ENCODE results near the gene SPECC1L. TPM values are rescaled to one million over a fixed set of nuclear protein-coding genes. Genes with fewer than 3 reads are reported as not detected.
A peak's percentile ranks its signal among the peaks of the same experiment; 100 is the strongest.

SPECC1L gene
- total RNA-seq, 1 donor: 46.7 TPM

DNA sequence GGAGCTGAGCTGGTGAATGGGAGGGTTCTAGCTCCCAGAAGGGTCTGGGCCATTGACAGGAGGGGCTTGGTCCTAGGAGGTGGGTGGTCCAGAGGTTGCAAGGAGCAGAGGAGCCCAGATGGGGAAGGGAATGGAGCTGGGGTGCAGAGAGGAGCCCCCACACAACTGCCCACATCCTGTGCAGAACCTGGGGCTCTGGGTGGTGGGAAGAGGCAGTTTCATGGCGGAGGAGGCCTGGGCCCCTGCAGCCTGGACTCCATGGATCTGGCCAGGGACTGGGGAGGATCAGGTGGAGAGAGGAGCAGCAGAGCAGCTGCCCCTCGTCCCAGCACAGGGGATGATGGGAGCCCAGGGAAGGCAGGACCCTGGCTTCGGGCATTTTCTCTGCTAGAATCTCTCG, 155.8 kb downstream of the SPECC1L start:
- Histone ChIP-seq H3K27ac (ENCODE audit: low read depth, low read length) (no peak overlapping the region), H2AFZ (ENCODE audit: low read length) (no peak overlapping the region), H3K4me1 (ENCODE audit: insufficient read depth, low read length) (no peaks in the 10 kb centered on the region), H3K4me2 (ENCODE audit: insufficient read depth, low read length) (no peak overlapping the region), H3K79me2 (ENCODE audit: insufficient read depth, low read length) (no peaks in the 10 kb centered on the region), H3K9me3 (ENCODE audit: low read depth, low read length) (no peaks in the 10 kb centered on the region), H3K4me3 (ENCODE audit: insufficient read depth, low read length) (no peak overlapping the region), H3K27me3 (ENCODE audit: insufficient read depth, low read length) (peaks cover 28% of the 10 kb centered on the region), H4K20me1 (ENCODE audit: insufficient read depth, low read length) (peaks cover 3% of the 10 kb centered on the region), H3K36me3 (ENCODE audit: insufficient read depth, low read length) (no peaks in the 10 kb centered on the region)
- TF ChIP-seq, protein P1, sequence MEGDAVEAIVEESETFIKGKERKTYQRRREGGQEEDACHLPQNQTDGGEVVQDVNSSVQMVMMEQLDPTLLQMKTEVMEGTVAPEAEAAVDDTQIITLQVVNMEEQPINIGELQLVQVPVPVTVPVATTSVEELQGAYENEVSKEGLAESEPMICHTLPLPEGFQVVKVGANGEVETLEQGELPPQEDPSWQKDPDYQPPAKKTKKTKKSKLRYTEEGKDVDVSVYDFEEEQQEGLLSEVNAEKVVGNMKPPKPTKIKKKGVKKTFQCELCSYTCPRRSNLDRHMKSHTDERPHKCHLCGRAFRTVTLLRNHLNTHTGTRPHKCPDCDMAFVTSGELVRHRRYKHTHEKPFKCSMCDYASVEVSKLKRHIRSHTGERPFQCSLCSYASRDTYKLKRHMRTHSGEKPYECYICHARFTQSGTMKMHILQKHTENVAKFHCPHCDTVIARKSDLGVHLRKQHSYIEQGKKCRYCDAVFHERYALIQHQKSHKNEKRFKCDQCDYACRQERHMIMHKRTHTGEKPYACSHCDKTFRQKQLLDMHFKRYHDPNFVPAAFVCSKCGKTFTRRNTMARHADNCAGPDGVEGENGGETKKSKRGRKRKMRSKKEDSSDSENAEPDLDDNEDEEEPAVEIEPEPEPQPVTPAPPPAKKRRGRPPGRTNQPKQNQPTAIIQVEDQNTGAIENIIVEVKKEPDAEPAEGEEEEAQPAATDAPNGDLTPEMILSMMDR (IDR thresholded peaks at IDR 0.05; ENCODE audit: extremely low read depth, low read depth, low read length): no peak
- DNase-seq (ENCODE audit: insufficient read length, low spot score, missing footprints): peak; percentile 68

DNA sequence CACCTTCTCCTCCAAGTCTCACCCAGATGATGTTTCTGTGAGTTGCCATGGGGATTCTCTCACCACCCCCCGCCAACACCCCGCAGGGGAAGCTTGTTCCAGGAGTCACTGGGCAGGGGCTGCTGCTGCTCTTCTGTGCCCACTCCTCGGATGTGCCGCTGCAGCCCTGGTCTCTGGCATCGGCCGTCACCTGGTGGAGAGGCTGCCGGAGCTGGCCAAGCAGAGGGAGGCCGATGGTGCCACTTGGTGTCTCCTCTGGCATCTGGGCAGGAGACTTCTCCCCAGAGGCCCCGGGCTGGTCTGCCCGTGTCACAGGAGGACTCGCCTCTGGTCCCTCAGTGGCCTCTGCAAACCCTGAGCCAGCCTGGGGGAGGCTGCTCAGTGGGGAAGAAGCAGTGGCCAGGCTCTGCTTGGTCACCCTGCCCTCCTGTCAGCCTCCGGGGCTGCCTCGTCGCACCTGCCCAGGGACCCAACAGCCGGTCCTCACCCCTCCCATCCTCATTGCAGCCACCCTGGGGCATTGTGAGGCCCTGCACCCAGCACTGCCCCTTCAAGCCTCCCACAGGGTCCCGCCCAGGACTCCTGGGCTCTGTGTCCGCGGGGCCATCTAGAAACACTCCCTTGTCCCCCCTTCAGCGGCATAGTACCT, 156.3 kb downstream of the SPECC1L start:
- no peak overlapping the region for H3K4me2 ChIP-seq (ENCODE audit: insufficient read depth, low read length)
- TF ChIP-seq, protein P1 (IDR thresholded peaks at IDR 0.05; ENCODE audit: extremely low read depth, low read depth, low read length): no peak
- H2AFZ ChIP-seq (ENCODE audit: low read length): no peak overlapping the region
- H3K9me3 ChIP-seq (ENCODE audit: low read depth, low read length): no peaks in the 10 kb centered on the region
- no peak overlapping the region for H3K4me3 ChIP-seq (ENCODE audit: insufficient read depth, low read length)
- H4K20me1 ChIP-seq (ENCODE audit: insufficient read depth, low read length): peaks cover 3% of the 10 kb centered on the region
- DNase-seq (ENCODE audit: insufficient read length, low spot score, missing footprints): peak; percentile 75
- H3K4me1 ChIP-seq (ENCODE audit: insufficient read depth, low read length): no peaks in the 10 kb centered on the region
- H3K36me3 ChIP-seq (ENCODE audit: insufficient read depth, low read length): no peaks in the 10 kb centered on the region
- H3K27me3 ChIP-seq (ENCODE audit: insufficient read depth, low read length): peaks cover 28% of the 10 kb centered on the region
- H3K79me2 ChIP-seq (ENCODE audit: insufficient read depth, low read length): no peaks in the 10 kb centered on the region
- H3K27ac ChIP-seq (ENCODE audit: low read depth, low read length): no peak overlapping the region

DNA sequence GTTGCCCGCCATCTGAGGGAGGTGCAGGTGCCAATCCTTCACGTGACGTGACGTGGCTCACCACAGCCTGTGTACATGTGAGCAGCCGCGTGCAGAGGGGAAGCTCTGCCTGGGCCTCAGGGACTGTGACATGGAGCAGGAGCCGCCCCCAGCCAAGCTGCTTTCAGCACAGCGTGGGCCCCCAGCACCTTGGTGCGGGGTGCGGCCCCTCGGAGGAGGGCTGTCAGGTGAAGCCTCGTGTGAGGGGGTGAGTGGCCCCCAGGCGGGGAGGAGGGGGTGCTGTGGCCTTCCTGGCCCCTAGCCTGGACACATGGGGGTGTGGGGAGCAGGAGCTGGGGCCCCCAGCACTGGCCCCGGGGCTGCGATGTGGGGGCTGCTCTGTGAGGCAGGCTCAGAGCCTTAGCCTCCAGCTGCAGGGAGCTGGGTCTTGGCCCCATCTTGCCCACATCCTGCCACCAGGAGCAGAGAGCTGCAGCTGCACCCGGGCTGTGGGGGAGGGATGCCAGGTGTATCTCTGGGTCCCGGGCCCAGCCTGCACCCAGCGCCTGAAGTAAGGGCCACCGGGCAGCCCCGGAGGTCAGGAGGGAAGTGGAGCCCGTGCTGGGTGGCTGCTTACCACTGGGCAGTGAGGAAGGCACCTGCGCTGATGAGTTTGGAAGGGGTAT, 157.0 kb downstream of the SPECC1L start, which contains the start of gene ADORA2A:
ADORA2A (plus strand) TSS at position 100 of the 665 bp plus-strand sequence. CDS start 5,806 bp downstream, outside the sequence.
- no peaks in the 10 kb centered on the region for H3K79me2 ChIP-seq (ENCODE audit: insufficient read depth, low read length)
- no peak within 1 kb of the TSS for H3K27ac ChIP-seq (ENCODE audit: low read depth, low read length)
- TF ChIP-seq, protein P1 (IDR thresholded peaks at IDR 0.05; ENCODE audit: extremely low read depth, low read depth, low read length): no peak
- H3K36me3 ChIP-seq (ENCODE audit: insufficient read depth, low read length): no peaks in the 10 kb centered on the region
- peaks cover 3% of the 10 kb centered on the region for H4K20me1 ChIP-seq (ENCODE audit: insufficient read depth, low read length)
- DNase-seq (ENCODE audit: insufficient read length, low spot score, missing footprints): peak; percentile 80
- H3K4me1 ChIP-seq (ENCODE audit: insufficient read depth, low read length): peaks cover 5% of the 10 kb centered on the region
- no peak within 1 kb of the TSS for H3K4me3 ChIP-seq (ENCODE audit: insufficient read depth, low read length)
- no peaks in the 10 kb centered on the region for H3K9me3 ChIP-seq (ENCODE audit: low read depth, low read length)
- no peak within 1 kb of the TSS for H2AFZ ChIP-seq (ENCODE audit: low read length)
- H3K4me2 ChIP-seq (ENCODE audit: insufficient read depth, low read length): no peak within 1 kb of the TSS
- H3K27me3 ChIP-seq (ENCODE audit: insufficient read depth, low read length): peaks cover 28% of the 10 kb centered on the region

DNA sequence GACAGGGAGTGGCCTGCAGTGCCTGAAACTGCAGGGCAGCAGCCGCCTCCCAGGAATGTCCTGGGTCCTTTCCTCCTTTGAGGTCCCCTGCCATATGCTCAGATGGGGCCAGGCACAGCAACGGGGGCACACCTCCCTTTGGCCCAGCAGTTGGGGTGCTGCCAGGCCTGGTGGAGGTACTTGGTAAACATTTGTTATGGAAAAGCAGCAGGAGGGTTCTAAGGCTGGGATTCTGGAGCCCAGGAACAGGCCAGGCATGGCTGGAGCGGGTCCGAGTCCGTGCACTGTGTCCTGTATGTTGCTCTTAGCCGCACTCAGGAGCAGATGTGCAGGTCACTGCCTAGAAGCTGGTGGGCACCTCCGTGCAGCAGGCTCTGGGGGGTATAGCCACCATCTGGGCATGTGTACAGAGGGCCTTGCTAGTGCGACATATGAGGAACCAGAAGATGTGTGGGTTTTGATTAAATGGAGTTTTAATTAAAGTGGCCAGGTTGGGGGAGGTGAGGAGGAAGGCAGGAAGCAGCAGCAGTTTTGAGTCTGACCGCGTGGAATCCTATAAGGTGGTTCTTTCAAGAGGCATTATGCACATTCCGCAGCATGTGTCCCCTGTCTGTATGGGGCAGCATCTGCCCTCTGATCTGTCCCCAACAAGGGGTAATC, 158.2 kb downstream of the SPECC1L start:
- DNase-seq (ENCODE audit: insufficient read length, low spot score, missing footprints): peak; percentile 42
- TF ChIP-seq, protein P1 (IDR thresholded peaks at IDR 0.05; ENCODE audit: extremely low read depth, low read depth, low read length): no peak
- peaks cover 7% of the 10 kb centered on the region for H3K4me1 ChIP-seq (ENCODE audit: insufficient read depth, low read length)
- H3K27me3 ChIP-seq (ENCODE audit: insufficient read depth, low read length): peaks cover 28% of the 10 kb centered on the region
- H3K36me3 ChIP-seq (ENCODE audit: insufficient read depth, low read length): no peaks in the 10 kb centered on the region
- peaks cover 3% of the 10 kb centered on the region for H4K20me1 ChIP-seq (ENCODE audit: insufficient read depth, low read length)
- H3K9me3 ChIP-seq (ENCODE audit: low read depth, low read length): no peaks in the 10 kb centered on the region
- no peak overlapping the region for H3K4me3 ChIP-seq (ENCODE audit: insufficient read depth, low read length)
- H2AFZ ChIP-seq (ENCODE audit: low read length): no peak overlapping the region
- H3K27ac ChIP-seq (ENCODE audit: low read depth, low read length): no peak overlapping the region
- no peaks in the 10 kb centered on the region for H3K79me2 ChIP-seq (ENCODE audit: insufficient read depth, low read length)
- H3K4me2 ChIP-seq (ENCODE audit: insufficient read depth, low read length): no peak overlapping the region

Data from osteoblast (primary cell).